Measurements from ENCODE around the gene EHD4.

Gene EHD4

DNA sequence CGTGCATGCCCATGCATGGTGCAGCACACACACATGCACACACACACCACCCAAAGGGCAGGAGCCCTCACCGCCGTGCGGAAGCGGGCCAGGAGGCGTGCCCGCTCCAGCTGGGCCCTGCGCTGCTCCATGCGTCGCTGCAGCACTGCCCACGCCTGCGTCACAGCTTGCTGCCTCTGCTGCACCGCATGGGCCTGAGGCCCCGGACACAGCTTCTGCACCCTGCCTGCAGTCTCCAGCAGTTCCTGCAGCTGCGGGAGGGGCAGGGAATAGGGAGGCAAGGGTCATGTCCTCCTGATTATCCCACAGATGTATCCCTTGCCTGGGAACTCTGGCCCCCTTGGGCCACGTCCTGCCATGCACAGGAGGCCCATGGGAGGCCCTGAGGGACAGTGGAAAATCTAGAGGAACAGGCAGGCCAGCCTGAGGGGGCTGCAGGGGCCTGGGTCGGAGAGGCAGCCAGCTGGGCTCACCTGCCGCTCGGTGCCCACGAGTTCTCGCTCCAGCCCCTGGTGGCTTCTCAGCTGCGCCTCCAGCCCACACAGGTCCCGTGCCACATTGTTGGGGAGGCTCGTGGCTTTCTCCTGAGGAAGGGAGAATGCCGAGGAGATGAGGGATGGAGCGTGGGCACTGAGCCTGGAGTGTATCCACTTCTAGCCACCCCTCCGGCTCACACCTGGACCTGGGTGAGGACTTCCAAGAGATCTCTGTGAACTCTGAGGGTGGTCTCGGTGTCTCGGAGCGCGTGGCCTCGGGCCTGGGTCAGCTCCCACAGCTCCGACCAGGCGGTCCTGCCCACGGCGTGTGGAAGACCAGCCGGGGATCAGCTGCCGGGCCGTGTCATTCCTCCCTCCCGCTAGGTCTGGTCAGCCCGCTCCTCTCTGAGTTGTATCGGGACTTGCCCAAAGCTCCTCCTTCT is 102.3 kb downstream of the EHD4 start:
- no peaks in the 10 kb centered on the region for H3K36me3 ChIP-seq (ENCODE audit: control insufficient read depth, insufficient read depth, low read length)
- no peak overlapping the region for H3K4me3 ChIP-seq (ENCODE audit: low read length)
- no peaks in the 10 kb centered on the region for H3K4me1 ChIP-seq (ENCODE audit: control insufficient read depth, insufficient read depth, low read length)
- no peaks in the 10 kb centered on the region for H3K9me3 ChIP-seq (ENCODE audit: control insufficient read depth, low read length)
- no peaks in the 10 kb centered on the region for H3K27me3 ChIP-seq (ENCODE audit: control insufficient read depth, insufficient read depth, low read length)
- H3K9ac ChIP-seq (ENCODE audit: low read length): no peak overlapping the region

DNA sequence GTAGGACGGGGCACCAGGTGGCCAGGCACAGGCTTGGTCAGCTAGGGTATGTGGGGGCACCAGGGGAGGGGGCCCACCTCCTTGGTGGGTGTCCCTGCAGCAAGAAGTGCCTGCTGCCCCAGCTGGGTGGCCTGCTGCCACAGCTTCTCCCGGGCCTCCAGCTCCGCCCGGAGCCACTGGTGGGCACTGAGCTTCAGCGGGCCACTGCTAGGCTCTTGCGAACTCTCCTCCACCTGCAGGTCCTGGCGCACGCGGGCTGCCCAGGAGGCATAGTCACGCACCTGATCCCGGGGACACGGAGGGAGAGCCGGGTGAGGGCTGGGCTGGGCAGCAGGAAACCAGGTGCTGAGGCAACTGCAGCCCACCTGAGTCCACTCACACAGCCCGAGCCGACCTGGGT is 104.0 kb downstream of the EHD4 start:
- Histone ChIP-seq H3K9ac (ENCODE audit: low read length) (no peak overlapping the region), H3K4me1 (ENCODE audit: control insufficient read depth, insufficient read depth, low read length) (no peaks in the 10 kb centered on the region), H3K27me3 (ENCODE audit: control insufficient read depth, insufficient read depth, low read length) (no peaks in the 10 kb centered on the region), H3K36me3 (ENCODE audit: control insufficient read depth, insufficient read depth, low read length) (no peaks in the 10 kb centered on the region), H3K9me3 (ENCODE audit: control insufficient read depth, low read length) (no peaks in the 10 kb centered on the region), H3K4me3 (ENCODE audit: low read length) (no peak overlapping the region)

DNA sequence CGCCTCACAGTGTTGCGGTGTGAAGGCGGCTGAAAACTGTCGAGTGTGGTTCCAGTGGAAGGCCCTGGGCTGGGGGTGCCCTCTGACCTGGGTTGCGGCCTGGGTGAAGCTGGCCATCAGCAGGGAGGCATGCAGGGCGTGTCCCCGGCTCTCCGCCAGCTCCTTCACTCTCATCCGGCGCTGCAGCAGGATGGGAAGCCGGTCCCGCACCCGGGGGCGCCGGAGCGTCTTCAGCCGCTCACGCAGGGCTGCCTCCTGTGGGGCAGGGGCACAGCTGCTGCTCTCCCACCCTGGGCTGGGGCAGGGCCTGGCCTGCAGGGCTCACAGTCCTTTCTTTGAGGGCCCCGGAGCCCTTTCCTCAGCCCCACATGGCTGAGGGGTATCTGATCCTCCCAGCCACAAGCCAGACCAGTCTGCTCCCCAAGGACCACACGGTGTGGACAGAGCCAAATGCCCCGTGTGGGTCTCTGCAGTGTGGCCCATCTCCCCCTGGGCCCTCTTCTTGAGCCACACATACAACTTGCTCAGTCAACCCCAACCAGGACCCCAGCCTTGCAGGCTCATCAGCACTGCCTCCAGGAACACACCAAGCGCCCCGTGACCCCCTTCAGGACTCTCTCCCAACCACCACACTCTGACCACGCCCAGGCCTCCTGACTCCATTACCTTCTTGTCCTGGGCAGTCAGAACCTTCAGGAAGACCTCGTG is 105.3 kb downstream of the EHD4 start:
- Histone ChIP-seq H3K9me3 (ENCODE audit: control insufficient read depth, low read length) (no peaks in the 10 kb centered on the region), H3K27me3 (ENCODE audit: control insufficient read depth, insufficient read depth, low read length) (no peaks in the 10 kb centered on the region), H3K9ac (ENCODE audit: low read length) (no peak overlapping the region), H3K4me3 (ENCODE audit: low read length) (no peak overlapping the region), H3K4me1 (ENCODE audit: control insufficient read depth, insufficient read depth, low read length) (peaks cover 7% of the 10 kb centered on the region), H3K36me3 (ENCODE audit: control insufficient read depth, insufficient read depth, low read length) (no peaks in the 10 kb centered on the region)

DNA sequence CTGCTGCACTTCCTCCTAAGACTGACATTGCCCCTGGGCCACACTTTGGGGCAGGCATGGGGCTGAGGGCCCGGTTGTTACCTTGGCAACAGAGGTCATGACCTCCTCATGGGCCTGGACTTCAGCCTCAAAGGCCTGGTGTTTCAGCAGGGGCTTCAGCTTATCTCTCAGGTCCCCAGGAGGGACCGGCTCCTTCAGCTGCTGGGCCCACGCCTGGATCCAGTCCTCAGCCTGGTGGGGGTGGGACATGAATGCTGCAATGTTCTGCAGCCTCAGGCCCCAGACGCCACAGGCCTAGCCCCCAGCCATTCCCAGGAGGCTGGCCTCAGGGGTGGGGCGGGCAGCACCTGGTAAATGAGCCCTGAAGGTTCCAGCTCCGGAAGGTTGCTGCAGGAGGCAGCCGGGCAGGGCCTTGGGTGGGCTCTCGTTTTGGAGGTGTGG is 106.1 kb downstream of the EHD4 start:
- Histone ChIP-seq H3K27me3 (ENCODE audit: control insufficient read depth, insufficient read depth, low read length) (no peaks in the 10 kb centered on the region), H3K9ac (ENCODE audit: low read length) (no peak overlapping the region), H3K9me3 (ENCODE audit: control insufficient read depth, low read length) (no peaks in the 10 kb centered on the region), H3K36me3 (ENCODE audit: control insufficient read depth, insufficient read depth, low read length) (no peaks in the 10 kb centered on the region), H3K4me3 (ENCODE audit: low read length) (no peak overlapping the region), H3K4me1 (ENCODE audit: control insufficient read depth, insufficient read depth, low read length) (peaks cover 7% of the 10 kb centered on the region)

DNA sequence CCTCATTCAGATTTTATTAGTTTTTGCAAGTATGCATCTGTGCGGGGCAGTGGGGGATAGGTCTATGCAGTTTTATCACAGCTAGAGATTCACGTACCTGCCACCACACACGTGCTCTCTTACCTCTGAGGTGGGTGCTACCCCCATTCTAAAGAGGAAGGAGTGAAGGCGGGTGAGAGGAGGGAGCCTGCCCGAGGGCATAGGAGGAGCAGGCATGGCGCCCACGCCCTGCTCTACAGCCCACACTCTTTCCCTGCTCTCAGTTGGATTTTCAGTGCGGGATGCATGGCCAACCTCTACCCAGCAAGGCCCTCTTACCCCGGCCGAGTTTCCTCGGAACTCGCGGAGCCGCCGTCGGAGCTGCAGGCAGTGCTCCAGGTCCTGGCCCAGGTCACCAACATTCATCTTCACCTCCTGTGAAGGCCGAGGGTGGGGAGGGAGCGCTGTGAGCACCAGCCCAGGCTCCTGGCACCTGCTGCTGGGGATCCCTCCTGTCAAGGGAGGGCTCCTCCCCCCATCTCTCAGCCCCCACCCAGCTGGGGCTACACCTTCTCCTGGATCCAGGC is 106.8 kb downstream of the EHD4 start:
- no peaks in the 10 kb centered on the region for H3K36me3 ChIP-seq (ENCODE audit: control insufficient read depth, insufficient read depth, low read length)
- H3K27me3 ChIP-seq (ENCODE audit: control insufficient read depth, insufficient read depth, low read length): no peaks in the 10 kb centered on the region
- no peak overlapping the region for H3K9ac ChIP-seq (ENCODE audit: low read length)
- no peaks in the 10 kb centered on the region for H3K9me3 ChIP-seq (ENCODE audit: control insufficient read depth, low read length)
- no peak overlapping the region for H3K4me3 ChIP-seq (ENCODE audit: low read length)
- peaks cover 7% of the 10 kb centered on the region for H3K4me1 ChIP-seq (ENCODE audit: control insufficient read depth, insufficient read depth, low read length)

DNA sequence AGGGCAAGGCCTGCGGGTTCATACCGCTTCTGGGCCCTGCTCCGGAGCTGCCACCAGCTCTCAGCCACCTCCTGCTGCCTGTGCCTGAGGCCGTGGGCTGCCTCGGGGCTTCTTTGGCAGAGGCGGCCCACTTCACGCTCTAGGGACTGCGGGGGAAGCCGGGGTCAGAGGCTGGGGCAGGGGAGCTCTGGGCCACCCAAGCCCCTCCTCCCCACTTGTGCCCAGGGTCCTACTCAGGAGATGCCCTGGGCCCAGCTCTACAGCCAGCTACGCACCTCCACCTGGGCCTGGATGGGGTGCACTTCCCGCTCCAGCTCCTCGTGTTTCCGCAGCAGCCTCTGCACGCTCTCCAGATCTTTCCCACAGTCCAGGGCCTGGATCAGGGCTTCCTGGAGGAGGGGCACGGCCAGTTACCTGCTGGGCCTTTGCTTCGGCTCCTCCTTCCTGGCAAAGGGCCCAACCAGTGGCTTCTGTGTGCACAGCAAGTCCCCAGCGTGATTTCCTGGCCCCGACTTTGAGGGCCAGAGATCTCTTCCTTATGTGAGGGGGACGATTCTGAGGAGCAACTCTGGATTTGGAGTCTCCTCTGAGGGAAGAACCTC is 109.7 kb downstream of the EHD4 start:
- H3K36me3 ChIP-seq (ENCODE audit: control insufficient read depth, insufficient read depth, low read length): no peaks in the 10 kb centered on the region
- no peaks in the 10 kb centered on the region for H3K27me3 ChIP-seq (ENCODE audit: control insufficient read depth, insufficient read depth, low read length)
- no peak overlapping the region for H3K9ac ChIP-seq (ENCODE audit: low read length)
- H3K4me3 ChIP-seq (ENCODE audit: low read length): no peak overlapping the region
- no peaks in the 10 kb centered on the region for H3K9me3 ChIP-seq (ENCODE audit: control insufficient read depth, low read length)
- H3K4me1 ChIP-seq (ENCODE audit: control insufficient read depth, insufficient read depth, low read length): peaks cover 7% of the 10 kb centered on the region

DNA sequence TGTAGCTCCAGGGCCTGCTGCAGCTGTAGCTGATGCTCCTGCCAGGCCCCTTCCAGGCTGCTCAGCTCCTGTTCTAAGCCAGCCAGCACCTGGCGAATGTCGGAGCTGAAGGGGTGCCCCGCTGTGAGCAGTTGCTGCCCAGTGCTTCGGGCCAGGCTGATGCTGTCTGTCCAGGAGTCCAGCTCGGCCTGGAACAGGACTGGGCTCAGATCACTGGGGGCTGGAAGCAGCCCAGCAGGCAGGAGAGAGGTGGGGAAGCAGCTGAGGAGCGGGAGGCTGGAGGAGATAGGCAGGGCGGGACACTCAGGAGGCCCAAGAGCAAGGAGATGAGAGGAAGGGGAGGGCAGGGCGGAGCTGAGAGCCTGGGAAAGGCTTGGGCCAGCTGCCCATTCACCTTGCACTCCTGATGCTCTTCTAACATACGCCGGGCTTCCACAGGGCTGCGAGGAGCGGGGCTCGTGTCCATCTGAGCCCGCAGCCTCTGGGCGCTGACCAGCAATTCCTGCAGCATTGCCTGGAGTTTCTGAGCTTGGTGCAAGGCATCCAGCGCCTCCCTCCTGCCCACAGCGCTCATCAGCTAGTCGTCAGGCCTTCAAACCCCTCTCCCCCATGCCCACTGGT is 110.5 kb downstream of the EHD4 start:
- H3K4me1 ChIP-seq (ENCODE audit: control insufficient read depth, insufficient read depth, low read length): peaks cover 7% of the 10 kb centered on the region
- no peak overlapping the region for H3K4me3 ChIP-seq (ENCODE audit: low read length)
- no peak overlapping the region for H3K9ac ChIP-seq (ENCODE audit: low read length)
- H3K27me3 ChIP-seq (ENCODE audit: control insufficient read depth, insufficient read depth, low read length): no peaks in the 10 kb centered on the region
- no peaks in the 10 kb centered on the region for H3K9me3 ChIP-seq (ENCODE audit: control insufficient read depth, low read length)
- H3K36me3 ChIP-seq (ENCODE audit: control insufficient read depth, insufficient read depth, low read length): no peaks in the 10 kb centered on the region

DNA sequence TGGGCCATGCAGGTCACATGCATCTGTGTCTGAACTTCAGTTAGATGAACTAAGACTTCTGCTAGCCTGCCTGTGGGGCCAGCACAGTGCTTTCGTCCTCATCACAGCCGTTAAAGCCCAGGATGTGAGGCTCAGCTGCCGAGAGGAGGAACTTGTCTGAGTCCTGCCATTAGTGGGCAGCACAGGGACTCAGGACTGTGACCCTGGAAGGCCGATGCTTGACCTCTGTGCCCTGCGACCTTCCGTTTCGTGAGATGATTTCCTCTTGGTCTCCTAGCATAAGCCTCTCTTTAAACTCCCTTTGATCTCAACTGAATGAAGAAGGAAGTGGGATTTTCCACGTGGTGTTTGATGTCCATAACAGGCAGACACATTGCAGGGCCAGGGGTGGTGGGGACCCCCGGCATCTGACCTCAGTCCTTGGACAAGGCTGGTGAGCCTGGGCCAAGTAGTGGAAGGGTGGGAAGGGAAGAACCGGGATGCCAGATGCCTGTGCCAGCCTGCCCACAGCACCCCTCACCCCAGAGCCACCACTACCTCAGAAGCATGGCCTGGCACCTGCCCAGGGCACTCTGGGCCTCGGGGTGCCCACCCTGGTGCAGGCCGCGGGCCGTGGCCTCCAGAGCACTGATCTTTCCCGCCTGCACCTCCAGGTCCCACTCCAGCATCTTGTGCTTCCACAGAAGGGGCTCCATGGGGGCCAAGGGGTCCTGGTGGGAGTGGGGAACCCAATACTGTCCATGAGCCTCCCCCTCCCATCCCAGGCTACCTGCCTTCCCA is 112.1 kb downstream of the EHD4 start:
- Histone ChIP-seq H3K4me1 (ENCODE audit: control insufficient read depth, insufficient read depth, low read length) (peaks cover 7% of the 10 kb centered on the region), H3K4me3 (ENCODE audit: low read length) (no peak overlapping the region), H3K27me3 (ENCODE audit: control insufficient read depth, insufficient read depth, low read length) (no peaks in the 10 kb centered on the region), H3K36me3 (ENCODE audit: control insufficient read depth, insufficient read depth, low read length) (no peaks in the 10 kb centered on the region), H3K9me3 (ENCODE audit: control insufficient read depth, low read length) (no peaks in the 10 kb centered on the region), H3K9ac (ENCODE audit: low read length) (no peak overlapping the region)

DNA sequence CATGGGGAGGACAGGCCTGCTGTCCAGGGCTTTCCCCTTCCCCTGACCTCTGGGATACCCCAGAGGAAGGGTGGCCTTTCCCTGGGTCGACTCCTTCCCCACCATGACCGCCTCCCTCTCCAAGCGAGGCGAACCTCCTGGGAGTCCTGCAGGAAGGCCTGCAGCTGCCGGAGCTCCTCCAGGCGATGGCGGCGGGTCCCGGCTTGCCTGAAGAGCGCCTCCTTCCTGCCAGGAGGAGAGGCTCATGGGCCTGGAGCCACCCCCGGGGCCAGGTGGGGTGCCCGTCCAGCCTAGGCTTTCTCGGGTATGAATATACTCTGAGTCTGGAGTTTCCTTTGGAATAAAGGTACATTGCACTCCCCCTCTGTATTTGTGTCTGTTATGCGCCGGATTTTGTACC is 113.6 kb downstream of the EHD4 start:
- Histone ChIP-seq H3K4me3 (ENCODE audit: low read length) (no peak overlapping the region), H3K4me1 (ENCODE audit: control insufficient read depth, insufficient read depth, low read length) (peaks cover 7% of the 10 kb centered on the region), H3K9me3 (ENCODE audit: control insufficient read depth, low read length) (no peaks in the 10 kb centered on the region), H3K9ac (ENCODE audit: low read length) (no peak overlapping the region), H3K27me3 (ENCODE audit: control insufficient read depth, insufficient read depth, low read length) (no peaks in the 10 kb centered on the region), H3K36me3 (ENCODE audit: control insufficient read depth, insufficient read depth, low read length) (no peaks in the 10 kb centered on the region)

DNA sequence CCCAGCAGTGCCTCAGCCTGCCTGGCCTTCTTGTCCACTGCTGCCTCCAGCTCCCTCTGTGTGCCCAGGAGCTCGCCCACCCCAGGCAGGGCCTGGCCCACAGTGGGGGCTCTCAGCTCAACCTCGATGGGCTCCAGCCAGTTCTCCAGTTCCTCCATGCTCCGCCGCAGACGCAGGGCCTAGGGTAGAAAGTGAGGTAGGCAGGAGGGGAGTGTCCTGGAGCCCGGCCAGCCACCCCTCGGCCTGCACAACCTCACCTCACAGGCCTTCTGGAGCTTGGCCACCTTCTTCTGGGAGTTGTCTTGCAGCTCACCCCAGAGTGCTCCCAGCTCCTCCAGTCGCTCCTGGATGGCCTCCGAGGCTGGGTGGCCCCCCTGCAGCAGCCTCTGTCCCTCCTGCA is 115.0 kb downstream of the EHD4 start:
- Histone ChIP-seq H3K9ac (ENCODE audit: low read length) (no peak overlapping the region), H3K27me3 (ENCODE audit: control insufficient read depth, insufficient read depth, low read length) (peaks cover 11% of the 10 kb centered on the region), H3K4me3 (ENCODE audit: low read length) (no peak overlapping the region), H3K9me3 (ENCODE audit: control insufficient read depth, low read length) (no peaks in the 10 kb centered on the region), H3K36me3 (ENCODE audit: control insufficient read depth, insufficient read depth, low read length) (no peaks in the 10 kb centered on the region), H3K4me1 (ENCODE audit: control insufficient read depth, insufficient read depth, low read length) (peaks cover 1% of the 10 kb centered on the region)

DNA sequence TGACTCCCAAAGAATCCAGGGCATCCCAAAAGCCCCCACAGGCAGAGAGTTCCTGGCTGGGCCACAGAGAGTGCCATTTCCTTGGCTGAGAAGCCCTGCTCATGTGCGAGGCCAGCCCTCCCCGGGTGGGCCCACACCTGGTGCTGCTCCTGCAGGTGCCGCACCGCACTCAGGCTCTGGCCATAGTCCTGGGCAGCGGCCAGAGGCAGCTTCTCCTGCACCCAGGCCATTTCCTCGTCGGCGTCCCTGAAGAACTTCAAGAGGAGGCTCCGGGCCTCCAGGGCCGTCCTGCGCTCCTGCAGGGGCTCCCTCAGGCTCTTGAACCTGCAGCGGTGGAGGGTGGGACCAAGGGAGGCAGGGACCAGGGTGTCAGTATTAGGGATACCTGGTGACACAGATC is 115.6 kb downstream of the EHD4 start:
- Histone ChIP-seq H3K4me1 (ENCODE audit: control insufficient read depth, insufficient read depth, low read length) (no peaks in the 10 kb centered on the region), H3K9ac (ENCODE audit: low read length) (no peak overlapping the region), H3K4me3 (ENCODE audit: low read length) (no peak overlapping the region), H3K27me3 (ENCODE audit: control insufficient read depth, insufficient read depth, low read length) (peaks cover 16% of the 10 kb centered on the region), H3K36me3 (ENCODE audit: control insufficient read depth, insufficient read depth, low read length) (no peaks in the 10 kb centered on the region), H3K9me3 (ENCODE audit: control insufficient read depth, low read length) (no peaks in the 10 kb centered on the region)

Data from mucosa of stomach (tissue), 1 donor.